GM19438 (cell line): Measurements from ENCODE around the gene VOPP1.

Source experiments
- ATAC-seq: cut with Tn5 transposase; IDR thresholded peaks from one replicate; pipeline ENCODE4 v1.9.1; 2021; ENCODE audit warnings: low read depth; ENCODE audit not compliant: unreplicated experiment

VOPP1 gene

DNA sequence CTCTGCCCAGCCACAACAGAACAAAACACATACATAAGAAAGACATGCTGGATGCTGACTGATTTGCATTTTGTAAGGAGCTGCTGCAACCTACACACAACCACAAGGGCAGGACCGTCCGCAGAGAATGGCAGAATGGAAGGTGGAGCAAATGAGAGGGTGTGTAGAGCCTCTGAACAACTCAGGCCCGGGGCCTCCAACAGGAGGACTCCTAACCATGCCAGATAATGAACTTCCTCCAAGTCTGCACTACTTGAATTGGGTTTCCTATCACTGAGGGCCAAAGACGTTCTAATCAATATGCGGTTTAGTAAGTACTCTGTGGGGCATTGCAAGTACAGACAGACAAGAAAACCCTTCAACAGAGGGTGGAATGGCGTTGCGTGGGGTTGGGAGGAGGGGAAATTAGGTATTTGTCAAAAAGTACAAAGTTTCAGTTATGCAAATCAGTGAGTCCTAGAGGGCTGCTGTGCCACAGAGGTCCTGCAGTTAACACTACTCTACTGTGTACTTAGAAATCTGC, 14.6 kb downstream of the VOPP1 start:
- ATAC-seq: peak; percentile 80

DNA sequence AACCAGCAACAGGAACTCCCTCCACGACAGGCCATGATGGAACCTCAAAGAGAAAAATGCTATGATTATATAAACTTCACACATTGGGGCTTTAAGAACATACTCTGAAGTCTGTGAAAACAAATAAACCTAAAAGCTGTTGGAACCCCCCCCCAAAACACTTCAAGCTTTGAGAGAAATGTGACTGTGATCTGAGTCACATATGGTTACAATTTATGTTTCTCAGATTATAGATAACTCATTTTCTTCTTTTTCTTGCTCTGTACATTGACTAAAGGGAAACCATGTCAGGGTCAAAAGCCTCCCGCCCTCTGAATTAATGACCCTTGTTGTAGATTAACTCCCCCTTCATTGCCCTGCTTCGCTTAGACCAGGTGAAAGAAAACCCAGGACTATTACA, 15.8 kb downstream of the VOPP1 start:
- no peak for ATAC-seq

DNA sequence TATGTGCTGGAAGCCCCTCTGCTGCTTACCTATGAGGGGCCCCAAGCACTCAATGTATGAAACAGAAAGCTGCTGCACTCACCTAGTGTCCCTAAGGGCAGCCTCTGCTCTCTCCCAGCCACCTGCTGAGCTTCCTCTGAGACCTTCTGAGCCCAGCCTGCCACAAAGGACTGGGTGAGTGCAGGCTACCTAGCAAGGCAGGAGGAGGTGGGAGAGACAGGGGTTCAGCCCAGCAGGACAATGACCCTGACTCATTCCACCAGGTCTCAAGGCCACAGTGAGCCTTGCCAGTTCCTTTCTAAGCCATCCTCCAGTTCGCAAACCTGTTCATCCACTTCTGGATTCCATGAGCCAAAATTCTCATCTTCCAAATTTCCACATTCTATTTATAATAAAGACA, 16.3 kb downstream of the VOPP1 start:
- ATAC-seq: peak; percentile 35

DNA sequence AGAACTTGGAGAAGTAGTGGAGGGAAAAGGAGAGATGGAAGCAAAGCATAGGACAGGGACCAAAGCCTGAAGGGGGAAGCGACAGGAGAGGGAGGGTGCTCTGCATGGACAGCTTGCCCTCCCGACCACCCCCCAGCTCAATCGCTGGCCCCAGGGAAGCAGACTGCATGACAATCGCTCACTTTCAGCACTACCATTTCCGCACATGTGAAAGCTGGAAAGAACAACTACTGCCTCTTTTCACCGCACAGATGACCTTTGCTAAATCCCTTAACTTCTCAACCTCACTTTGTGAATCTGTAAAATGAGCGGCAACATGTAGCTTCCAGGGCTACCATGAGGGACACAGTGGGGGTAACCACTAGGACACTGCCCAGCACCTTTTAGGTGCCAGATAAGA, 17.1 kb downstream of the VOPP1 start:
- ATAC-seq: no peak

- ATAC-seq: no peak
Measured at GRCh38 chr7:55554038-55554437, 18.3 kb downstream of the VOPP1 start.

DNA sequence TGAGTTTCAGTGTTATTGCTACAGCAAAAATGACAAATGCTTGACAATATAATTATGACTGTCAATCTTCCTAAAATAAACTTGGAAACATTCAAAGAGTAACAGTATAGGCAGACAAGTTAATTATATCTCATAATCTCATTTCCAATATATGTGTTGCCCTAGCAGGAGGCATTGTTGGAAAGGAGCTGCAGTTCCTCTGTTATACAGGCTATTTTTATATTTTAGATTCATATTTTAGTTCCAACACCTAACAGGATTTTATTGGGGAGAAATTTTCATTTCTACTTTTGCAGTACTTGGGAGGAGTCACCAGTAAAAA, 19.3 kb downstream of the VOPP1 start:
- ATAC-seq: no peak

GRCh38 chr7:55552320-55553023, 19.8 kb downstream of the VOPP1 start:
- ATAC-seq: no peak

GRCh38 chr7:55550841-55551537, 21.3 kb downstream of the VOPP1 start:
- ATAC-seq: no peak

DNA sequence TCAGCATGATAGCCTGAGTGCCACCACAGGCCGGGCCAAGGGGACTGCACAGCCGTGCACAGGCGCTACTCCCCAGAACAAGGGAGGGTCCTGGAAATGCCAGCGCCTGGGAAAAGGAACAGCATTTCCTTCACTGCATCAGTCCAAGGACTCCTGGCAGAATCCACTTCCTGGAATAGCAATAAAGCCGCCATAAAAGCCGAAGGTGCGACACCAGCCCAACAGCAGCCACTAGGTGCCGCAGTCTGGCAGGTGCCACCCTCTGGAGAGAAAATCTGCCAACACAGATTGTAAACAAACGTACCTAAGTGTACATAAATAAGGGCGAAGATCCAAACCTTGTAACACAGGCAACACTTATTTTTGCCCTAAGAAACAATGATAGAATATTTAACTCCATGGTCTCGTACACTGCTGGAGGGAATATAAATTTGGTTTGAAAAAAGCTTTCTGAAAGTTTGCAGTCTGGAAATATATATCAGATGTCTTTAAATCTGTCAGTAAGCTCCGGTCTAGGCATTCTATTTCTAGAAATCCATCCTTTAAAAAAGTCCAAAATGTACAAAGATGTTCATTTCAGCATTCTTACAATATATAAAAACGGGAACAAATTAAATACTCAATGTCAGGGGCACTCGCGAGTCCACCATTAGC, 22.2 kb downstream of the VOPP1 start:
- ATAC-seq: no peak

- ATAC-seq: peak; percentile 40
Measured at GRCh38 chr7:55549457-55549856, 22.8 kb downstream of the VOPP1 start.

GRCh38 chr7:55548295-55548731, 24.0 kb downstream of the VOPP1 start:
- ATAC-seq: peak; percentile 46

GRCh38 chr7:55546814-55547213, 25.5 kb downstream of the VOPP1 start:
- no peak for ATAC-seq

DNA sequence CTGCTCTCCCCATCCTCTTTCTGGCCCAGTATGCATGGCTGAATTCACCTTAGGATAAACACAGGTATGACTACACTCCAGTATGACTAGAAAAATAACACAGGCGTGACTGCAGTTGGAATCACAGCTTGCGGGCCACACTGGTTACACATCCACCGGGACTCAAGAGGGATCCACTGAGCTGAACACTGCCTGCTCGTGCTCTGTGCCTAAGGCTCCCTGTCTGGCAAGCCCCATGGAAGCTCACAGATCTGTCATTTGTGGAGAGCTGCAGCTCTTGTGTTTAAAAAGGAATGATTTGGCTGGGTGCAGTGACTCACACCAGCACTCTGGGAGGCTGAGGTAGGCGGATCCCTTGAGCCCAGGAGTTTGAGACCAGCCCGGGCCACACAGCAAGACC, 26.8 kb downstream of the VOPP1 start:
- ATAC-seq: no peak

- no peak for ATAC-seq
Measured at GRCh38 chr7:55540226-55540858, 32.0 kb downstream of the VOPP1 start.

- ATAC-seq: no peak
Measured at GRCh38 chr7:55539380-55539779, 32.9 kb downstream of the VOPP1 start.

- ATAC-seq: no peak
Measured at GRCh38 chr7:55538538-55538937, 33.8 kb downstream of the VOPP1 start.

GRCh38 chr7:55537458-55537990, 34.8 kb downstream of the VOPP1 start:
- ATAC-seq: no peak

GRCh38 chr7:55536619-55537457, 35.5 kb downstream of the VOPP1 start:
- no peak for ATAC-seq

DNA sequence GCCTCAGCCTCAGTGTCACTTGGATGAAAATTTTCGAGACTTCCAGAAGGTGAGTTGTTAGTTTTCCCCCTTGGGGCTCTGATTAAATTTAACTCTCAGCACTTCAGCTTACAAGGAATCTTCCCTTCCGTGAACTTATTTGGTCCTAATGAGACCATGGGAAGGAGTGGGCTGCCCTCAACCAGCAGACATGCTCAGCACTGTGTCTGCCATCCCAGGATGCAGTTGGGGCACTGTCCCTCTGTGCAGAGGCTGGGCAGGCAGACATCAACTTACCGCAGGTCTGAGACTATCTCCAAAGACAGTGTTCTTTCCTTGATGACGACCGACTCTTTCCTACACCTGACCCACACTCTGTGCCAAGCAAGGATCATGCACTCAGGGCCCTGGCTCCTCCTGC, 36.7 kb downstream of the VOPP1 start:
- no peak for ATAC-seq
